H1 (cell line): ENCODE data around the gene REG3G. TPM values are rescaled to one million over a fixed set of nuclear protein-coding genes. Genes with fewer than 3 reads are reported as not detected.

Experiments
- CTCF ChIA-PET: fragments of 300-600 bp; sonication (Branson Sonifier 250); formaldehyde crosslinking; loops from one replicate; lab custom pipeline; 2021; ENCODE audit not compliant: partially characterized antibody; lab: Charles Lee
- POLR2A ChIA-PET: fragments of 300-600 bp; sonication (Branson Sonifier 250); formaldehyde crosslinking; loops from one replicate; lab custom pipeline; 2021; ENCODE audit warnings: inconsistent platforms; ENCODE audit not compliant: partially characterized antibody; lab: Charles Lee
- DNase-seq, 2 experiments: peaks; one replicate each; pipeline versions ENCODE4 v3.0.0 to v3.0.0-alpha.2; 2010 to 2022; ENCODE audit warnings: low spot score in 2 of 2, low read depth in 1 of 2, mixed read lengths in 1 of 2
- FAIRE-seq: peaks from 2 replicates; lab custom pipeline; 2011; peaks lifted over from hg19 to GRCh38; lab: Jason Lieb, UNC
- H2AFZ ChIP-seq: 2 replicates; pipeline ENCODE4 v1.8.1; 2012; ENCODE audit warnings: low read length, inconsistent platforms
- H2AK5ac ChIP-seq: 2 replicates; pipeline ENCODE4 v1.6.1; 2013; ENCODE audit warnings: low read depth, low read length
- H2BK120ac ChIP-seq: replicated peaks from 2 replicates; pipeline ENCODE3; 2013; ENCODE audit warnings: low read depth, low read length, inconsistent platforms
- H2BK12ac ChIP-seq: 2 replicates; pipeline ENCODE4 v1.6.1; 2013; ENCODE audit warnings: low read depth, low read length
- H2BK15ac ChIP-seq: 2 replicates; pipeline ENCODE4 v1.6.1; 2013; ENCODE audit warnings: low read length
- H2BK20ac ChIP-seq: 2 replicates; pipeline ENCODE4 v1.6.1; 2013; ENCODE audit warnings: low read length
- H2BK5ac ChIP-seq: 2 replicates; pipeline ENCODE4 v1.6.1; 2013; ENCODE audit warnings: low read depth, low read length
- H3K14ac ChIP-seq: 2 replicates; pipeline ENCODE4 v1.6.1; 2013; ENCODE audit warnings: inconsistent platforms; ENCODE audit not compliant: insufficient read length
- H3K18ac ChIP-seq: 2 replicates; pipeline ENCODE4 v1.6.1; 2013; ENCODE audit warnings: low read length; ENCODE audit errors: extremely low read depth
- H3K23ac ChIP-seq: 2 replicates; pipeline ENCODE4 v1.6.1; 2013; ENCODE audit warnings: inconsistent platforms; ENCODE audit not compliant: insufficient read length
- H3K23me2 ChIP-seq: 2 replicates; pipeline ENCODE4 v1.6.1; 2013; ENCODE audit warnings: low read depth, low read length
- H3K27ac ChIP-seq: 2 replicates; pipeline ENCODE4 v1.6.1; 2011; ENCODE audit warnings: low read depth, low read length, inconsistent platforms
- H3K27me3 ChIP-seq, 4 experiments: replicated peaks in 1 of 4; 1 replicate in 1 of 4; 2 replicates in 3 of 4; pipeline versions ENCODE4 v1.6.1 to v1.8.1; 2011 to 2013; ENCODE audit warnings: low read length in 3 of 4, mild to moderate bottlenecking in 3 of 4, inconsistent platforms in 2 of 4, mixed read lengths in 2 of 4, moderate library complexity in 1 of 4; ENCODE audit not compliant: control insufficient read depth in 3 of 4, insufficient read depth in 3 of 4; ENCODE audit errors: extremely low read depth in 1 of 4
- H3K36me3 ChIP-seq, 4 experiments: 2 replicates each; pipeline versions ENCODE4 v1.6.1 to v1.8.1; 2011 to 2013; ENCODE audit warnings: mild to moderate bottlenecking in 4 of 4, low read length in 3 of 4, moderate library complexity in 2 of 4, control low read depth in 1 of 4, inconsistent platforms in 1 of 4; ENCODE audit not compliant: insufficient read depth in 4 of 4, control insufficient read depth in 2 of 4
- H3K4ac ChIP-seq: replicated peaks from 2 replicates; pipeline ENCODE3; 2013; ENCODE audit warnings: low read length, low read depth, mixed read lengths, inconsistent platforms; ENCODE audit not compliant: insufficient read length
- H3K4me1 ChIP-seq, 4 experiments: replicated peaks in 1 of 4; 1 replicate in 1 of 4; 2 replicates in 3 of 4; pipeline versions ENCODE4 v1.6.1 to v1.8.1; 2011 to 2013; ENCODE audit warnings: low read length in 3 of 4, inconsistent platforms in 2 of 4, mixed read lengths in 1 of 4; ENCODE audit not compliant: insufficient read depth in 4 of 4, control insufficient read depth in 3 of 4
- H3K4me2 ChIP-seq, 2 experiments: 2 replicates each; pipeline versions ENCODE4 v1.6.1 to v1.8.1; 2011 to 2013; ENCODE audit warnings: low read depth in 2 of 2, low read length in 2 of 2, control low read depth in 1 of 2, inconsistent platforms in 1 of 2, mild to moderate bottlenecking in 1 of 2; ENCODE audit not compliant: insufficient read depth in 1 of 2
- H3K4me3 ChIP-seq, 4 experiments: fragments of 200-600, 300-600 bp in 1 of 4; sonication (generic), shearing (Covaris generic), sonication (Bioruptor Twin) in 1 of 4; 2 replicates each; pipeline versions ENCODE4 v1.5.1 to v1.8.1; 2011 to 2016; ENCODE audit warnings: low read length in 4 of 4, low read depth in 3 of 4, control low read depth in 2 of 4, inconsistent platforms in 2 of 4, mild to moderate bottlenecking in 2 of 4, mixed read lengths in 1 of 4, moderate library complexity in 1 of 4; ENCODE audit not compliant: insufficient read depth in 2 of 4; ENCODE audit errors: extremely low read depth in 1 of 4
- H3K56ac ChIP-seq: replicated peaks from 2 replicates; pipeline ENCODE3; 2013; ENCODE audit warnings: low read depth, mild to moderate bottlenecking, mixed read lengths, low read length, inconsistent platforms; ENCODE audit not compliant: insufficient read length
- H3K79me1 ChIP-seq: 2 replicates; pipeline ENCODE4 v1.6.1; 2013; ENCODE audit warnings: low read depth, low read length, control low read depth
- H3K79me2 ChIP-seq, 2 experiments: 2 replicates each; pipeline versions ENCODE4 v1.6.1 to v1.8.1; 2012 to 2013; ENCODE audit warnings: low read length in 2 of 2, mild to moderate bottlenecking in 2 of 2, inconsistent platforms in 1 of 2; ENCODE audit not compliant: insufficient read depth in 2 of 2, control insufficient read depth in 1 of 2
- H3K9ac ChIP-seq, 4 experiments: replicated peaks in 1 of 4; 1 replicate in 1 of 4; 2 replicates in 3 of 4; pipeline versions ENCODE4 v1.6.1 to v1.8.1; 2011 to 2013; ENCODE audit warnings: low read depth in 3 of 4, low read length in 3 of 4, control low read depth in 2 of 4, mild to moderate bottlenecking in 2 of 4, moderate library complexity in 2 of 4, inconsistent platforms in 1 of 4; ENCODE audit errors: extremely low read depth in 1 of 4
- H3K9me3 ChIP-seq, 2 experiments: 2 replicates each; pipeline versions ENCODE4 v1.6.1 to v1.8.1; 2012 to 2013; ENCODE audit warnings: mild to moderate bottlenecking in 2 of 2, moderate library complexity in 2 of 2, control low read depth in 1 of 2, inconsistent platforms in 1 of 2, low read depth in 1 of 2, low read length in 1 of 2, mixed read lengths in 1 of 2; ENCODE audit not compliant: insufficient read depth in 2 of 2
- H4K20me1 ChIP-seq, 2 experiments: replicated peaks in 1 of 2; 2 replicates each; pipeline versions ENCODE3 to v1.8.1; 2011 to 2013; ENCODE audit warnings: inconsistent platforms in 2 of 2, low read length in 2 of 2, mild to moderate bottlenecking in 1 of 2; ENCODE audit not compliant: insufficient read depth in 2 of 2, control insufficient read depth in 1 of 2
- H4K5ac ChIP-seq: 2 replicates; pipeline ENCODE4 v1.6.1; 2013; ENCODE audit warnings: low read length, low read depth, mixed read lengths, inconsistent platforms; ENCODE audit not compliant: insufficient read length
- H4K8ac ChIP-seq: 2 replicates; pipeline ENCODE4 v1.8.0; 2013; ENCODE audit warnings: mild to moderate bottlenecking, moderate library complexity, low read length, inconsistent platforms; ENCODE audit not compliant: insufficient read depth; ENCODE audit errors: extremely low read depth
- H4K91ac ChIP-seq: replicated peaks from 2 replicates; pipeline ENCODE3; 2013; ENCODE audit warnings: low read length, mixed read lengths, inconsistent platforms; ENCODE audit not compliant: insufficient read length
- CHD1 ChIP-seq: IDR thresholded peaks from 2 replicates; pipeline ENCODE4 v1.6.1; 2012; ENCODE audit warnings: low read depth, low read length, improper control_type of control experiment
- CREB1 ChIP-seq: IDR thresholded peaks from 2 replicates; pipeline ENCODE4 v1.6.1; 2012; ENCODE audit warnings: inconsistent platforms
- EZH2 ChIP-seq: fragments of 200-600 bp; sonication (generic); IDR thresholded peaks from 2 replicates; pipeline ENCODE4 v1.7.1; 2012; ENCODE audit warnings: low read depth, mild to moderate bottlenecking, moderate library complexity, low read length, inconsistent platforms; ENCODE audit not compliant: severe bottlenecking
- JUN ChIP-seq: IDR thresholded peaks from 2 replicates; pipeline ENCODE4 v1.6.1; 2011; ENCODE audit warnings: low read depth, mild to moderate bottlenecking, improper control_type of control experiment, low read length
- JUND ChIP-seq: IDR thresholded peaks from 2 replicates; pipeline ENCODE4 v1.6.1; 2011; ENCODE audit warnings: mild to moderate bottlenecking, improper control_type of control experiment, low read length
- KDM1A ChIP-seq: fragments of 200-600, 300-600 bp; sonication (generic); IDR thresholded peaks from 2 replicates; pipeline ENCODE4 v1.7.1; 2016; ENCODE audit warnings: mild to moderate bottlenecking, low read length, borderline replicate concordance
- KDM5A ChIP-seq: fragments of 200-600 bp; IDR thresholded peaks from 2 replicates; pipeline ENCODE4 v1.7.1; 2012; ENCODE audit warnings: mild to moderate bottlenecking, low read length, inconsistent platforms, mixed read lengths
- RXRA ChIP-seq: IDR thresholded peaks from 2 replicates; pipeline ENCODE4 v1.6.1; 2011; ENCODE audit warnings: low read depth, mild to moderate bottlenecking, low read length, moderate library complexity; ENCODE audit not compliant: insufficient read depth
- SRF ChIP-seq: IDR thresholded peaks from 2 replicates; pipeline ENCODE4 v1.6.1; 2011; ENCODE audit warnings: mild to moderate bottlenecking, low read depth, low read length, moderate library complexity
- WGBS, 2 experiments: shearing (Covaris generic) in 1 of 2; methylation state at CpG; one replicate each; pipeline versions ENCODE4 v1.1.6 to v1.1.7; 2013 to 2015; ENCODE audit warnings: low lambda C conversion rate in 2 of 2, mixed read lengths in 2 of 2, inconsistent platforms in 1 of 2, low coverage in 1 of 2, missing lambda C conversion rate in 1 of 2; ENCODE audit not compliant: insufficient replicate concordance in 2 of 2, insufficient coverage in 1 of 2, insufficient read length in 1 of 2; ENCODE audit errors: extremely low coverage in 1 of 2, missing lambda C conversion rate in 1 of 2; 5-methylcytosine and 5-hydroxymethylcytosine counted together
- polyA plus RNA-seq, 7 experiments: library from polyadenylated mRNA; depleted of rRNA in 3 of 7; stranded (reverse) in 5 of 7; unstranded in 2 of 7; fragments of >200 nt in 5 of 7; fragments of 200-250 nt in 2 of 7; gene quantifications; 1 replicate in 5 of 7; 2 replicates in 1 of 7; 4 replicates in 1 of 7; pipeline versions ENCODE4 v1.2.1 to v1.2.3, GENCODE V29; 2011 to 2013; ENCODE audit warnings: missing spikeins in 2 of 7, mixed read lengths in 2 of 7
- total RNA-seq: library from RNA; stranded (reverse); fragmentation: NEBNext Ultra II Directional; extraction: Animal tissue kit (Norgen Biotek cat#: 25700); gene quantifications from 2 replicates; pipeline ENCODE4 v1.2.1, GENCODE V29; 2021
- TF ChIP-seq, protein P1 (sequence below): IDR thresholded peaks from 2 replicates; pipeline ENCODE4 v1.6.1; 2011; ENCODE audit warnings: low read length, improper control_type of control experiment

The REG3G gene
- total and polyA plus RNA-seq, 2 of the 8 experiments (the other 6 are each of a cell fraction or from before 2014, with no cell fraction given): not detected

DNA sequence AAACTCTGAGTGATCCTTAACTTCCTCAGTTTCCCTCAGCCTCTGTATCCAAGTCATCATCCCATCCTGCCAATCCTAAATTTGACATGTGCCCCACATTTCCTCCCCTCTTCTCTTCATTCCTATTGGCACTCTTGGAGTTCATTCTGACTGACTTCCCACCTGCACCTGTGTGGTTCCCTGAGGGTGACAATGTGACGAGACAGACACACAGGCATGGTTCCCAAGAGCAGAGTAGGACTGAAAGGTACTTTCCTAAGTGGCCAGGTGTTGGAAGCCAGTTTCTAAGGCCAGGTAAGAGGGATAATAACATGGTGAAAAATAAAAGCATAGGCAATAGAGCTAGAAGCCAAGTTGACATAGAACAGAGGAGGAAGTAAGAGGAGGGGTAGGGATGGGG, 24.2 kb upstream of the REG3G start:
- CTCF ChIA-PET: interaction anchor here (0.7 to 2.0 kb wide), 7 partner anchors 9 to 244 kb away, joined by 3 to 8 read pairs (median 6); no protein-coding TSS in a partner anchor
- no peak for FAIRE-seq

More for the DNA sequence above, 24.2 kb upstream of the REG3G start:
- H3K79me2 ChIP-seq: no peaks in the 10 kb centered on the region
- H3K56ac ChIP-seq: no peak overlapping the region
- no peaks in the 10 kb centered on the region for H3K23me2 ChIP-seq
- H3K18ac ChIP-seq: no peak overlapping the region
- 92% methylated on average over 1 of the region's 1 CpG; no CpG with 5 or more reads in 1 of the 2 experiments for WGBS, 2 experiments
- H3K9ac ChIP-seq: no peak overlapping the region
- H3K9me3 ChIP-seq: no peaks in the 10 kb centered on the region
- POLR2A ChIA-PET: no interaction called here
- H2BK20ac ChIP-seq: no peak overlapping the region
- no peak overlapping the region for H2BK12ac ChIP-seq
- no peaks in the 10 kb centered on the region for H4K20me1 ChIP-seq
- H4K91ac ChIP-seq: no peak overlapping the region
- no peak for DNase-seq
- TF ChIP-seq SRF (no peak), CREB1 (no peak), KDM1A (no peak), EZH2 (no peak), JUND (no peak), JUN (no peak), KDM5A (no peak), RXRA (no peak), CHD1 (no peak)
- TF ChIP-seq, protein P1, sequence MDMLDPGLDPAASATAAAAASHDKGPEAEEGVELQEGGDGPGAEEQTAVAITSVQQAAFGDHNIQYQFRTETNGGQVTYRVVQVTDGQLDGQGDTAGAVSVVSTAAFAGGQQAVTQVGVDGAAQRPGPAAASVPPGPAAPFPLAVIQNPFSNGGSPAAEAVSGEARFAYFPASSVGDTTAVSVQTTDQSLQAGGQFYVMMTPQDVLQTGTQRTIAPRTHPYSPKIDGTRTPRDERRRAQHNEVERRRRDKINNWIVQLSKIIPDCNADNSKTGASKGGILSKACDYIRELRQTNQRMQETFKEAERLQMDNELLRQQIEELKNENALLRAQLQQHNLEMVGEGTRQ: no peak
- H3K4me3 ChIP-seq: no peak overlapping the region
- H3K79me1 ChIP-seq: no peaks in the 10 kb centered on the region
- H3K27ac ChIP-seq: no peak overlapping the region
- no peak overlapping the region for H2AK5ac ChIP-seq
- no peak overlapping the region for H4K8ac ChIP-seq
- H3K23ac ChIP-seq: no peak overlapping the region
- no peak overlapping the region for H2AFZ ChIP-seq
- H4K5ac ChIP-seq: no peak overlapping the region
- no peak overlapping the region for H2BK15ac ChIP-seq
- H3K36me3 ChIP-seq: no peaks in the 10 kb centered on the region
- no peak overlapping the region for H3K14ac ChIP-seq
- no peaks in the 10 kb centered on the region for H3K4me1 ChIP-seq
- H2BK120ac ChIP-seq: no peak overlapping the region
- H3K4me2 ChIP-seq: no peak overlapping the region
- H3K27me3 ChIP-seq: 0 out of 7 replicates have a peak, but pooled peaks cover 0 to 1% (median 0%) of the 10 kb centered on the region in 4 experiments
- no peak overlapping the region for H3K4ac ChIP-seq
- no peak overlapping the region for H2BK5ac ChIP-seq
